Large intestine (tissue), 3 donors: Measurements from ENCODE around the gene TARBP2. TPM values are rescaled to one million over a fixed set of nuclear protein-coding genes. Genes with fewer than 3 reads are reported as not detected.

Source experiments
- DNase-seq, 2 donors: peaks; one replicate each; pipeline versions ENCODE4 v3.0.0 to v3.0.0-alpha.2; 2013
- H3K27ac ChIP-seq: one replicate; pipeline ENCODE4 v1.5.1; 2013; ENCODE audit warnings: low read length
- H3K27me3 ChIP-seq: 2 replicates; pipeline ENCODE4 v1.6.1; 2013; ENCODE audit warnings: low read length; ENCODE audit not compliant: control insufficient read depth, insufficient read depth
- H3K36me3 ChIP-seq: 2 replicates; pipeline ENCODE4 v1.6.1; 2013; ENCODE audit warnings: low read length; ENCODE audit not compliant: control insufficient read depth, insufficient read depth
- H3K4me1 ChIP-seq: one replicate; pipeline ENCODE4 v1.6.1; 2013; ENCODE audit warnings: low read length; ENCODE audit not compliant: control insufficient read depth, insufficient read depth
- H3K4me3 ChIP-seq: one replicate; pipeline ENCODE4 v1.5.1; 2013; ENCODE audit warnings: low read length
- H3K9me3 ChIP-seq: one replicate; pipeline ENCODE4 v1.6.1; 2013; ENCODE audit warnings: mild to moderate bottlenecking, low read depth, low read length, moderate library complexity; ENCODE audit not compliant: control insufficient read depth
- WGBS: methylation state at CpG from one replicate; pipeline ENCODE4 v1.1.5; 2013; ENCODE audit warnings: low lambda C conversion rate; ENCODE audit not compliant: insufficient coverage; 5-methylcytosine and 5-hydroxymethylcytosine counted together
- polyA plus RNA-seq: library from polyadenylated mRNA; unstranded; fragments of 120-200 nt; gene quantifications from one replicate; pipeline ENCODE4 v1.2.1, GENCODE V29; 2013

Gene TARBP2
- polyA plus RNA-seq, 1 donor, result 34.0 TPM

GRCh38 chr12:53461591-53461990 lies 39.5 kb upstream of the TARBP2 start:
- Histone ChIP-seq H3K9me3 (no peaks in the 10 kb centered on the region), H3K27me3 (no peaks in the 10 kb centered on the region), H3K36me3 (peaks cover 96% of the 10 kb centered on the region), H3K27ac (no peak overlapping the region), H3K4me1 (no peaks in the 10 kb centered on the region), H3K4me3 (no peak overlapping the region)
- WGBS, result no CpG with 5 or more reads among the region's 8 CpGs
- DNase-seq, result no peak

- Histone ChIP-seq H3K36me3 (peaks cover 96% of the 10 kb centered on the region), H3K4me3 (no peak overlapping the region), H3K4me1 (no peaks in the 10 kb centered on the region), H3K27ac (no peak overlapping the region), H3K9me3 (no peaks in the 10 kb centered on the region), H3K27me3 (no peaks in the 10 kb centered on the region)
- no CpG with 5 or more reads among the region's 3 CpGs for WGBS
- no peak for DNase-seq
These were observed 38.1 kb upstream of the TARBP2 start for GRCh38 chr12:53462935-53463334.

- Histone ChIP-seq H3K4me1 (no peaks in the 10 kb centered on the region), H3K9me3 (no peaks in the 10 kb centered on the region), H3K27me3 (no peaks in the 10 kb centered on the region), H3K27ac (no peak overlapping the region), H3K36me3 (peaks cover 96% of the 10 kb centered on the region), H3K4me3 (no peak overlapping the region)
- DNase-seq, result no peak
- WGBS, result 90% methylated on average over 2 of the region's 5 CpGs
These were observed 37.1 kb upstream of the TARBP2 start for GRCh38 chr12:53463802-53464560.

- no peak for DNase-seq
- Histone ChIP-seq H3K4me3 (no peak overlapping the region), H3K36me3 (peaks cover 96% of the 10 kb centered on the region), H3K4me1 (no peaks in the 10 kb centered on the region), H3K9me3 (no peaks in the 10 kb centered on the region), H3K27me3 (no peaks in the 10 kb centered on the region), H3K27ac (no peak overlapping the region)
- WGBS, result 75% methylated on average over 3 of the region's 11 CpGs
These were observed 36.2 kb upstream of the TARBP2 start for GRCh38 chr12:53464685-53465418.

GRCh38 chr12:53465679-53466078 lies 35.4 kb upstream of the TARBP2 start:
- no peak overlapping the region for H3K4me3 ChIP-seq
- H3K4me1 ChIP-seq, result no peaks in the 10 kb centered on the region
- no peaks in the 10 kb centered on the region for H3K9me3 ChIP-seq
- peaks cover 96% of the 10 kb centered on the region for H3K36me3 ChIP-seq
- no CpG with 5 or more reads among the region's 2 CpGs for WGBS
- H3K27me3 ChIP-seq, result no peaks in the 10 kb centered on the region
- H3K27ac ChIP-seq, result no peak overlapping the region
- no peak for DNase-seq

GRCh38 chr12:53466640-53467039 lies 34.4 kb upstream of the TARBP2 start:
- H3K36me3 ChIP-seq, result peaks cover 95% of the 10 kb centered on the region
- H3K27ac ChIP-seq, result no peak overlapping the region

GRCh38 chr12:53467082-53467481 lies 34.0 kb upstream of the TARBP2 start:
- H3K4me1 ChIP-seq, result no peaks in the 10 kb centered on the region
- DNase-seq, result no peak
- H3K36me3 ChIP-seq, result peaks cover 96% of the 10 kb centered on the region
- no CpG with 5 or more reads among the region's 5 CpGs for WGBS
- no peaks in the 10 kb centered on the region for H3K27me3 ChIP-seq
- no peaks in the 10 kb centered on the region for H3K9me3 ChIP-seq
- H3K4me3 ChIP-seq, result no peak overlapping the region
- H3K27ac ChIP-seq, result no peak overlapping the region

More at GRCh38 chr12:53466640-53467039, 34.4 kb upstream of the TARBP2 start:
- Histone ChIP-seq H3K9me3 (no peaks in the 10 kb centered on the region), H3K27me3 (no peaks in the 10 kb centered on the region), H3K4me1 (no peaks in the 10 kb centered on the region), H3K4me3 (no peak overlapping the region)
- DNase-seq, result no peak
- 100% methylated on average over 1 of the region's 4 CpGs for WGBS

GRCh38 chr12:53467880-53468279 lies 33.2 kb upstream of the TARBP2 start:
- no peak for DNase-seq
- peaks cover 96% of the 10 kb centered on the region for H3K36me3 ChIP-seq
- H3K9me3 ChIP-seq, result no peaks in the 10 kb centered on the region
- no peak overlapping the region for H3K4me3 ChIP-seq
- no CpG with 5 or more reads among the region's 2 CpGs for WGBS
- no peak overlapping the region for H3K27ac ChIP-seq
- H3K4me1 ChIP-seq, result no peaks in the 10 kb centered on the region
- H3K27me3 ChIP-seq, result no peaks in the 10 kb centered on the region

- H3K4me1 ChIP-seq, result no peaks in the 10 kb centered on the region
These were observed 32.8 kb upstream of the TARBP2 start for GRCh38 chr12:53468282-53468681.

GRCh38 chr12:53472056-53472582 lies 29.0 kb upstream of the TARBP2 start:
- whole genome bisulfite sequencing, result no CpG with 5 or more reads among the region's 1 CpG

More at GRCh38 chr12:53468282-53468681, 32.8 kb upstream of the TARBP2 start:
- no peak overlapping the region for H3K27ac ChIP-seq
- H3K27me3 ChIP-seq, result no peaks in the 10 kb centered on the region
- no peaks in the 10 kb centered on the region for H3K9me3 ChIP-seq
- no peak for DNase-seq
- H3K4me3 ChIP-seq, result no peak overlapping the region
- no CpG with 5 or more reads among the region's 1 CpG for WGBS
- peaks cover 94% of the 10 kb centered on the region for H3K36me3 ChIP-seq

More at GRCh38 chr12:53472056-53472582, 29.0 kb upstream of the TARBP2 start:
- Histone ChIP-seq H3K4me3 (no peak overlapping the region), H3K4me1 (peaks cover 5% of the 10 kb centered on the region), H3K27me3 (no peaks in the 10 kb centered on the region), H3K27ac (no peak overlapping the region), H3K36me3 (peaks cover 94% of the 10 kb centered on the region), H3K9me3 (no peaks in the 10 kb centered on the region)
- DNase-seq, result no peak
